ENCODE data around the gene NCAPD3. TPM values are rescaled to one million over a fixed set of nuclear protein-coding genes. Genes with fewer than 3 reads are reported as not detected.

The NCAPD3 gene
- total RNA-seq, 6 experiments from 2014 or later: 19.6 to 31.1 (median 29.4) TPM

DNA sequence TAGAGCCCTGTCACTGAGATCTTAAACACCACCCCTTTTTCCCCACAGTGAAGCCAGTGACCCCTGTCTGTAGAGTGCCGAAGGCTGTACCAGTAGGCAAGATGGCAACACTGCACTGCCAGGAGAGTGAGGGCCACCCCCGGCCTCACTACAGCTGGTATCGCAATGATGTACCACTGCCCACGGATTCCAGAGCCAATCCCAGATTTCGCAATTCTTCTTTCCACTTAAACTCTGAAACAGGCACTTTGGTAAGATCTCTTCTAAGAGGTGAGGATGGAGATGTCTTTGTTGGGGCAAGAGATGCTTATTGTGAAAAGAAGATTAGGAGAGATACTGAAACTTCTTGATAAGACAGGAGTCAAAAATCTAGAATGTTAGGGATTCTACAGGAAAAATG lies 79.0 kb downstream of the NCAPD3 start:
- DNase-seq: no peak
- H3K36me3 Mint-ChIP-seq (ENCODE audit: low read depth): peaks cover 23% of the 10 kb centered on the region
- TF ChIP-seq, protein P1, sequence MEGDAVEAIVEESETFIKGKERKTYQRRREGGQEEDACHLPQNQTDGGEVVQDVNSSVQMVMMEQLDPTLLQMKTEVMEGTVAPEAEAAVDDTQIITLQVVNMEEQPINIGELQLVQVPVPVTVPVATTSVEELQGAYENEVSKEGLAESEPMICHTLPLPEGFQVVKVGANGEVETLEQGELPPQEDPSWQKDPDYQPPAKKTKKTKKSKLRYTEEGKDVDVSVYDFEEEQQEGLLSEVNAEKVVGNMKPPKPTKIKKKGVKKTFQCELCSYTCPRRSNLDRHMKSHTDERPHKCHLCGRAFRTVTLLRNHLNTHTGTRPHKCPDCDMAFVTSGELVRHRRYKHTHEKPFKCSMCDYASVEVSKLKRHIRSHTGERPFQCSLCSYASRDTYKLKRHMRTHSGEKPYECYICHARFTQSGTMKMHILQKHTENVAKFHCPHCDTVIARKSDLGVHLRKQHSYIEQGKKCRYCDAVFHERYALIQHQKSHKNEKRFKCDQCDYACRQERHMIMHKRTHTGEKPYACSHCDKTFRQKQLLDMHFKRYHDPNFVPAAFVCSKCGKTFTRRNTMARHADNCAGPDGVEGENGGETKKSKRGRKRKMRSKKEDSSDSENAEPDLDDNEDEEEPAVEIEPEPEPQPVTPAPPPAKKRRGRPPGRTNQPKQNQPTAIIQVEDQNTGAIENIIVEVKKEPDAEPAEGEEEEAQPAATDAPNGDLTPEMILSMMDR (IDR thresholded peaks at IDR 0.05): no peak
- H3K4me1 Mint-ChIP-seq (ENCODE audit: low read depth): peaks cover 7% of the 10 kb centered on the region; the same call in 1 of the 2 replicates
- no peak overlapping the region; the same call in 1 of the 2 replicates for H3K27ac Mint-ChIP-seq
- H3K9me3 Mint-ChIP-seq: no peaks in the 10 kb centered on the region
- peaks cover 1% of the 10 kb centered on the region for H3K27me3 Mint-ChIP-seq (ENCODE audit: insufficient read depth)
- no peak overlapping the region for H3K4me3 Mint-ChIP-seq

DNA sequence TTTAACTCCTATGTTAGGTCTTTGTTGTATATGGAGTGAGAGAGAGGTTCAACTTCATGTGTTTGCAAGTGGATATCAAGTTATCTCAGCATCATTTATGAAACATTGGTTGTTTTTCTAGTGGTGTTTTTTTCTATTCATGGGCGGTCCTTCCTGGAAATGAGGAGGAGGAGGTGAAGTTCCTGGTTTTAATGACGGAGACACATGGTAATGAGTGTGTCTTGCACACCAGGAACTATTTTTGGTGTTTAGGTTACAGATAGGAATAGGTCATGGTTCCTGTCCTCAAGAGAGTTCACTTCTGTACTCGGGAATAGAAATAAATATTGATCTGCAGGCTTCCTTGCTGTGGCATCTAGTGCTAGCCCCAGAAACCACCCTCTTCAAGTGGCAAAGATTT lies 80.0 kb downstream of the NCAPD3 start:
- TF ChIP-seq, protein P1 (IDR thresholded peaks at IDR 0.05): no peak
- peaks cover 13% of the 10 kb centered on the region for H3K4me1 Mint-ChIP-seq (ENCODE audit: low read depth)
- no peak overlapping the region for H3K4me3 Mint-ChIP-seq

DNA sequence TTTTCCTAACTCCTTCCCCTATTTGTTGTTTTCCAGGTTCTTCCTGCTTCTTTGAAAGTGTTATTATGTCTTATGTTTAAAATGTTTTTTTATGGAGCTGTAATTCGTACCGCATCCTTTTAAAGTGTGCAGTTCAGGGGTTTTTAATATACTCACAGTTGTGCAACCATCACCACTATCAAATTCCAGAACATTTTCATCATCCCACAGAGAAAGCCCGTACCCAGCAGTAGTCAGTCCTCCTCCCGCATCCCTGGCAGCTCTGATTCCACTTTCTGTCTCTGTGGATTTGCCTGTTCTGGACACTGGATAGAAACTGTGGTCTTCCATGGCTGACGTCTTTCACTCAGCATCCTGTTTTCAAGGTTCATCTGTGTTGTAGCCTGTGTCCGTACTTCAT lies 81.2 kb downstream of the NCAPD3 start:
- Mint-ChIP-seq H3K4me3 (no peak overlapping the region), H3K9me3 (no peaks in the 10 kb centered on the region), H3K27ac (no peak overlapping the region), H3K36me3 (ENCODE audit: low read depth) (peaks cover 19% of the 10 kb centered on the region), H3K27me3 (ENCODE audit: insufficient read depth) (no peaks in the 10 kb centered on the region; the same call in none of the 2 replicates), H3K4me1 (ENCODE audit: low read depth) (peaks cover 13% of the 10 kb centered on the region)
- TF ChIP-seq, protein P1 (IDR thresholded peaks at IDR 0.05): no peak
- DNase-seq: no peak

More for the DNA sequence above, 80.0 kb downstream of the NCAPD3 start:
- Mint-ChIP-seq H3K36me3 (ENCODE audit: low read depth) (peaks cover 19% of the 10 kb centered on the region), H3K27ac (no peak overlapping the region), H3K9me3 (no peaks in the 10 kb centered on the region), H3K27me3 (ENCODE audit: insufficient read depth) (peaks cover 1% of the 10 kb centered on the region)
- DNase-seq: no peak

GRCh38 chr11:134140961-134141490 lies 82.7 kb downstream of the NCAPD3 start:
- Mint-ChIP-seq H3K27ac (no peak overlapping the region), H3K36me3 (ENCODE audit: low read depth) (peaks cover 19% of the 10 kb centered on the region), H3K27me3 (ENCODE audit: insufficient read depth) (no peaks in the 10 kb centered on the region; the same call in none of the 2 replicates), H3K4me3 (no peak overlapping the region), H3K9me3 (no peaks in the 10 kb centered on the region), H3K4me1 (ENCODE audit: low read depth) (peaks cover 13% of the 10 kb centered on the region)
- TF ChIP-seq, protein P1 (IDR thresholded peaks at IDR 0.05): no peak
- DNase-seq: no peak

- Mint-ChIP-seq H3K36me3 (ENCODE audit: low read depth) (peaks cover 19% of the 10 kb centered on the region), H3K4me1 (ENCODE audit: low read depth) (peaks cover 10% of the 10 kb centered on the region), H3K4me3 (no peak overlapping the region), H3K9me3 (no peaks in the 10 kb centered on the region), H3K27ac (no peak overlapping the region), H3K27me3 (ENCODE audit: insufficient read depth) (no peaks in the 10 kb centered on the region; the same call in none of the 2 replicates)
- DNase-seq: peak; percentile 71
- TF ChIP-seq, protein P1 (IDR thresholded peaks at IDR 0.05): peak; percentile 93
These were observed 83.9 kb downstream of the NCAPD3 start for GRCh38 chr11:134139873-134140331.
